Measurements from ENCODE around the gene RAPGEF5. TPM values are rescaled to one million over a fixed set of nuclear protein-coding genes. Genes with fewer than 3 reads are reported as not detected.

The RAPGEF5 gene
- total RNA-seq, 1 experiment from 2014 or later = 5.6 TPM

GRCh38 chr7:22182149-22182548, 174.8 kb downstream of the RAPGEF5 start:
- DNase-seq = no peak
- CTCF ChIA-PET = no interaction called here
- no peak for TF ChIP-seq EZH2phosphoT487 (IDR thresholded peaks at IDR 0.05; ENCODE audit: borderline replicate concordance, low read length)
- TF ChIP-seq, protein P1, sequence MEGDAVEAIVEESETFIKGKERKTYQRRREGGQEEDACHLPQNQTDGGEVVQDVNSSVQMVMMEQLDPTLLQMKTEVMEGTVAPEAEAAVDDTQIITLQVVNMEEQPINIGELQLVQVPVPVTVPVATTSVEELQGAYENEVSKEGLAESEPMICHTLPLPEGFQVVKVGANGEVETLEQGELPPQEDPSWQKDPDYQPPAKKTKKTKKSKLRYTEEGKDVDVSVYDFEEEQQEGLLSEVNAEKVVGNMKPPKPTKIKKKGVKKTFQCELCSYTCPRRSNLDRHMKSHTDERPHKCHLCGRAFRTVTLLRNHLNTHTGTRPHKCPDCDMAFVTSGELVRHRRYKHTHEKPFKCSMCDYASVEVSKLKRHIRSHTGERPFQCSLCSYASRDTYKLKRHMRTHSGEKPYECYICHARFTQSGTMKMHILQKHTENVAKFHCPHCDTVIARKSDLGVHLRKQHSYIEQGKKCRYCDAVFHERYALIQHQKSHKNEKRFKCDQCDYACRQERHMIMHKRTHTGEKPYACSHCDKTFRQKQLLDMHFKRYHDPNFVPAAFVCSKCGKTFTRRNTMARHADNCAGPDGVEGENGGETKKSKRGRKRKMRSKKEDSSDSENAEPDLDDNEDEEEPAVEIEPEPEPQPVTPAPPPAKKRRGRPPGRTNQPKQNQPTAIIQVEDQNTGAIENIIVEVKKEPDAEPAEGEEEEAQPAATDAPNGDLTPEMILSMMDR (conservative IDR thresholded peaks at IDR 0.05; ENCODE audit: low read depth, low read length) = no peak
- no peak for TF ChIP-seq EZH2 (IDR thresholded peaks at IDR 0.05; ENCODE audit: low read length, unreplicated experiment)

GRCh38 chr7:22181663-22182062, 175.3 kb downstream of the RAPGEF5 start:
- Histone ChIP-seq H3K79me2 (ENCODE audit: low read length) (no peaks in the 10 kb centered on the region), H3F3A (ENCODE audit: low read length, unreplicated experiment) (no peaks in the 10 kb centered on the region), H3K9me3 (ENCODE audit: low read length) (no peaks in the 10 kb centered on the region), H3K9me2 (replicated peaks; ENCODE audit: low read length) (no peaks in the 10 kb centered on the region), H3K36me3 (ENCODE audit: low read depth, low read length) (no peaks in the 10 kb centered on the region), H3K4me1 (ENCODE audit: insufficient read depth, low read length) (no peaks in the 10 kb centered on the region), H3K27me3 (ENCODE audit: low read length) (no peaks in the 10 kb centered on the region), H3K9ac (ENCODE audit: low read length) (no peak overlapping the region), H3K4me3 (ENCODE audit: low read length) (no peak overlapping the region), H4K20me1 (ENCODE audit: low read length) (no peaks in the 10 kb centered on the region), H3K27ac (ENCODE audit: low read length) (no peak overlapping the region), H2AFZ (ENCODE audit: low read length) (no peak overlapping the region), H3K4me2 (ENCODE audit: low read length) (no peak overlapping the region)
- DNase-seq (no peak), ATAC-seq (no peak)
- intact Hi-C loops (cut with micrococcal nuclease) = no loop called here
- no TSS peak for BruUV-seq (replicated peaks)
- TF ChIP-seq EZH2phosphoT487 (IDR thresholded peaks at IDR 0.05; ENCODE audit: borderline replicate concordance, low read length) = no peak
- ChIA-PET CTCF (no interaction called here), POLR2A (ENCODE audit: unreplicated experiment) (no interaction called here)

More at GRCh38 chr7:22182149-22182548, 174.8 kb downstream of the RAPGEF5 start:
- H3K4me3 ChIP-seq (ENCODE audit: low read length) = no peak overlapping the region
- intact Hi-C loops (cut with micrococcal nuclease) = no loop called here
- no peak for ATAC-seq
- H2AFZ ChIP-seq (ENCODE audit: low read length) = no peak overlapping the region
- POLR2A ChIA-PET (ENCODE audit: unreplicated experiment) = no interaction called here
- no peaks in the 10 kb centered on the region for H3F3A ChIP-seq (ENCODE audit: low read length, unreplicated experiment)
- H4K20me1 ChIP-seq (ENCODE audit: low read length) = no peaks in the 10 kb centered on the region
- H3K9me2 ChIP-seq (replicated peaks; ENCODE audit: low read length) = no peaks in the 10 kb centered on the region
- no peaks in the 10 kb centered on the region for H3K79me2 ChIP-seq (ENCODE audit: low read length)
- no peaks in the 10 kb centered on the region for H3K4me1 ChIP-seq (ENCODE audit: insufficient read depth, low read length)
- no peak overlapping the region for H3K27ac ChIP-seq (ENCODE audit: low read length)
- H3K36me3 ChIP-seq (ENCODE audit: low read depth, low read length) = no peaks in the 10 kb centered on the region
- no peak overlapping the region for H3K9ac ChIP-seq (ENCODE audit: low read length)
- no TSS peak for BruUV-seq (replicated peaks)
- H3K9me3 ChIP-seq (ENCODE audit: low read length) = no peaks in the 10 kb centered on the region
- no peak overlapping the region for H3K4me2 ChIP-seq (ENCODE audit: low read length)
- no peaks in the 10 kb centered on the region for H3K27me3 ChIP-seq (ENCODE audit: low read length)

- no peaks in the 10 kb centered on the region for H4K20me1 ChIP-seq (ENCODE audit: low read length)
- no peaks in the 10 kb centered on the region for H3K27me3 ChIP-seq (ENCODE audit: low read length)
- no peak overlapping the region for H3K27ac ChIP-seq (ENCODE audit: low read length)
- no peak for DNase-seq
- H3K4me2 ChIP-seq (ENCODE audit: low read length) = no peak overlapping the region
- TF ChIP-seq, protein P1 (conservative IDR thresholded peaks at IDR 0.05; ENCODE audit: low read depth, low read length) = no peak
- no peak for TF ChIP-seq EZH2phosphoT487 (IDR thresholded peaks at IDR 0.05; ENCODE audit: borderline replicate concordance, low read length)
- TF ChIP-seq EZH2 (IDR thresholded peaks at IDR 0.05; ENCODE audit: low read length, unreplicated experiment) = no peak
- H3K4me1 ChIP-seq (ENCODE audit: insufficient read depth, low read length) = peaks cover 4% of the 10 kb centered on the region
- intact Hi-C loops (cut with micrococcal nuclease) = no loop called here
- no peaks in the 10 kb centered on the region for H3F3A ChIP-seq (ENCODE audit: low read length, unreplicated experiment)
- ChIA-PET POLR2A (ENCODE audit: unreplicated experiment) (no interaction called here), CTCF (no interaction called here)
- no peaks in the 10 kb centered on the region for H3K36me3 ChIP-seq (ENCODE audit: low read depth, low read length)
- no peak overlapping the region for H3K9ac ChIP-seq (ENCODE audit: low read length)
- no peaks in the 10 kb centered on the region for H3K9me2 ChIP-seq (replicated peaks; ENCODE audit: low read length)
- H2AFZ ChIP-seq (ENCODE audit: low read length) = no peak overlapping the region
- H3K9me3 ChIP-seq (ENCODE audit: low read length) = no peaks in the 10 kb centered on the region
- BruUV-seq (replicated peaks) = no TSS peak
- H3K4me3 ChIP-seq (ENCODE audit: low read length) = no peak overlapping the region
- ATAC-seq = no peak
- no peaks in the 10 kb centered on the region for H3K79me2 ChIP-seq (ENCODE audit: low read length)
These were observed 177.5 kb downstream of the RAPGEF5 start for GRCh38 chr7:22179442-22179879.

Data from PC-3 (cell line).